GM12874 (cell line): ENCODE data around the gene NCOA5.

ENCODE experiments used
- TF ChIP-seq, protein P1 (sequence below): IDR thresholded peaks from 2 replicates; pipeline ENCODE4 v1.5.1; 2011; ENCODE audit warnings: low read depth, mild to moderate bottlenecking, control low read depth, low read length, moderate library complexity; ENCODE audit not compliant: insufficient read depth

NCOA5 gene

GRCh38 chr20:46123482-46124245, 33.9 kb upstream of the NCOA5 start:
- TF ChIP-seq, protein P1, sequence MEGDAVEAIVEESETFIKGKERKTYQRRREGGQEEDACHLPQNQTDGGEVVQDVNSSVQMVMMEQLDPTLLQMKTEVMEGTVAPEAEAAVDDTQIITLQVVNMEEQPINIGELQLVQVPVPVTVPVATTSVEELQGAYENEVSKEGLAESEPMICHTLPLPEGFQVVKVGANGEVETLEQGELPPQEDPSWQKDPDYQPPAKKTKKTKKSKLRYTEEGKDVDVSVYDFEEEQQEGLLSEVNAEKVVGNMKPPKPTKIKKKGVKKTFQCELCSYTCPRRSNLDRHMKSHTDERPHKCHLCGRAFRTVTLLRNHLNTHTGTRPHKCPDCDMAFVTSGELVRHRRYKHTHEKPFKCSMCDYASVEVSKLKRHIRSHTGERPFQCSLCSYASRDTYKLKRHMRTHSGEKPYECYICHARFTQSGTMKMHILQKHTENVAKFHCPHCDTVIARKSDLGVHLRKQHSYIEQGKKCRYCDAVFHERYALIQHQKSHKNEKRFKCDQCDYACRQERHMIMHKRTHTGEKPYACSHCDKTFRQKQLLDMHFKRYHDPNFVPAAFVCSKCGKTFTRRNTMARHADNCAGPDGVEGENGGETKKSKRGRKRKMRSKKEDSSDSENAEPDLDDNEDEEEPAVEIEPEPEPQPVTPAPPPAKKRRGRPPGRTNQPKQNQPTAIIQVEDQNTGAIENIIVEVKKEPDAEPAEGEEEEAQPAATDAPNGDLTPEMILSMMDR: no peak

DNA sequence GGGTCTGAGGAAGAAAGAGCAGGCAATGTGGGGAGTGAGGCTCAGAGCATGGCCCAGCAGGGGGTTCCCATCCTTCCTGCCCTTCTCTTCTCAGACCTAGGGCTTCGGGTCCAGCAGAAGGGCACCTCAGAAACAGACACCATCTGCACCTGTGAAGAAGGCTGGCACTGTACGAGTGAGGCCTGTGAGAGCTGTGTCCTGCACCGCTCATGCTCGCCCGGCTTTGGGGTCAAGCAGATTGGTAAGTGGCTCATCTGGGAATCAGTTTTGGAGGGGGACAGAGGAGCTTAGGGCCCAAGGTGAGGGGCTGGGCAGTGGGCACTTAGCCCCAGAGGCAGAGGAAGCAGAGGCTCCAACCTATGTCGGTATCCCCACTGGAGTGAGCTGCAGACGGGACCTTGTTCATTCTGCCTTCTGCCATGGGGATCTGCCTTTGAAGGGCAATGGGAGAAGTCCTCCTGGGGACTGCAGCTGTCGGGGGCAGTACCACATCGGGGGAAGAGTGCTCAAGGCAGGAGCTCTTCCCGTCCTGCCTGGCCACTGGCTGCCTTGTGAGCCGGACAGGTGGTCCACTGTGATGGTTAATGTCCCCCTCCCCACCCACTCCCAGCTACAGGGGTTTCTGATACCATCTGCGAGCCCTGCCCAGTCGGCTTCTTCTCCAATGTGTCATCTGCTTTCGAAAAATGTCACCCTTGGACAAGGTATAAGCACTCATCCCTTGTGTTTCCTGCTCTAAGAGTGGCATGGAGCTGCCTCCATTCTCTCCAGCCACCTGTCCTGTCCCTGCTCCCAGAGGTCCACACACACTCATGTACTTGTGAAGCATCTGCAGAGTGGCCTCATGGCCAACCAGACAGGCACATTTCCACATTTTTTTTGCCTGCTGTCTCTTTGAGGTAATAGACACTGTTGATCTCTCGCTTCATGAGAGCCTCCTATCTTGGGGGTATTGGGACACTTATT, 33.0 kb upstream of the NCOA5 start:
- TF ChIP-seq, protein P1: no peak

GRCh38 chr20:46122071-46122470, 32.3 kb upstream of the NCOA5 start:
- TF ChIP-seq, protein P1: no peak

DNA sequence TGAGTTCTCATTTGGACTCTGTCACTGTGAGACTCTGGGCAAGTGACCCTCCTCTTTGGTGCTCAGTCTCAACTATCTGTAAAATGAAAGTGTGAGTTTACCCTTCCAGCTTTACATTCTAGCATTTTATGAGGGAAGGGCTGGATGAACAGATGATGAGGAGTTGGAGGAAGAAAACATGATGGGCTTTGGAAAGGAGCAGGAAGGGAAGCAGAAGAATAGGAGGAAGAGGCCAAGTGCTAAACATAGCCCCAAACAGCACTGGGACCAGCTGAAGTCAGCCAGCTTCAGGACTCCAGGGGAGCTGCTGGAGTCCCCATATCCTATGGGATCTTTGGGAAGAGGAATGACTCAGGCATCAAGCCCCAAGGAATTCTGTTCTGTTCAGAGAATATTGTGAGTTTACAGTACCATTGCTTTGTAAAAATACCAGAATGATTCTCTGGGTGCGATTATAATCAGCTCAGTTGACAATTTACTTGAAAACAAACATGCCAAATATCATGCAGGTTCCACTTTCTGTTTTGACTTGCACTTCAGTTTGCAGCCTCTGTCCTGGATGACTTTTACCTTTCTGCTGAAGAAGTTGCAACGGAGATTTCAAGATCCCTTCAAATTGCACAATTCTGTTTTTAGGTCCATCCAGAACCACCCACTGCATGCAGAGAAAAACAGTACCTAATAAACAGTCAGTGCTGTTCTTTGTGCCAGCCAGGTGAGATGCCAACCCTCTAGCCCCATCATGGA, 31.6 kb upstream of the NCOA5 start:
- TF ChIP-seq, protein P1: no peak

DNA sequence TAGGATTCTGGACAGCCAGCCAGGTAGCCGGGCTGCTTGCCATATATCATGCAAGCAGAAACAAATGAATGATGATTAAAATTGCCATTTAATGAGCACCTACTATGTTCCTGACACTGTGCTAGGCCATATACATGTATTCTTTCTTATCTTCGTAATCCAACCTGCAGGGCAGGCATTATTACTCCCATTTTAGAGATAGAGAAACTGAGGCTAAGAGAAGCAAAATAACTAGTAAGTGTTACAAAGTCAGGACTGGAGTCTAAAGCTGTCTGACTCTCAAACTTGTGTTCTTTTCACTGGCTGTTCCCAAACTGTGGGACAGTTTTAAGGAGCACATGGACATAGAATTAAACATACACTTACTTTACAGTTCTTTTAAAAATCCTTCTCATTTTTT, 30.4 kb upstream of the NCOA5 start:
- TF ChIP-seq, protein P1: no peak

DNA sequence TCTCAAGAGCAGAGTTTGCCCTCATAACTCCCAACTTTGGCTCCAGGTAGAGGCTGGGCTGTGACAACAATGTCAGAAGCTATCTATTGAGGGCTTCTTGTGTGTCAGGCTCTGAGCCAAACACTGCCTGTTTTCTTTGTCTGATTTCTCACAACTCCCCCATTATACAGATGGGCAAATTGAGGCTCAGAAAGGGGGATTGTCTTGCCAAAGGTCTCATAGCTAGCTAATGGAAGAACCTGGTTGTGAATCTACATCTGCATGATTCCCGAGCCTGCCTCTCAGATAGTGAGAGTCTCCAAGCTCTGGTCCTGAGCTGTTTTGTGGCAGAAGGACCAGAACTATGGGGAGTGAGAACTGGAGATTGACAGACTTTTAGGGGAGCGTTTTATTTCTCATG, 29.8 kb upstream of the NCOA5 start:
- TF ChIP-seq, protein P1: no peak

DNA sequence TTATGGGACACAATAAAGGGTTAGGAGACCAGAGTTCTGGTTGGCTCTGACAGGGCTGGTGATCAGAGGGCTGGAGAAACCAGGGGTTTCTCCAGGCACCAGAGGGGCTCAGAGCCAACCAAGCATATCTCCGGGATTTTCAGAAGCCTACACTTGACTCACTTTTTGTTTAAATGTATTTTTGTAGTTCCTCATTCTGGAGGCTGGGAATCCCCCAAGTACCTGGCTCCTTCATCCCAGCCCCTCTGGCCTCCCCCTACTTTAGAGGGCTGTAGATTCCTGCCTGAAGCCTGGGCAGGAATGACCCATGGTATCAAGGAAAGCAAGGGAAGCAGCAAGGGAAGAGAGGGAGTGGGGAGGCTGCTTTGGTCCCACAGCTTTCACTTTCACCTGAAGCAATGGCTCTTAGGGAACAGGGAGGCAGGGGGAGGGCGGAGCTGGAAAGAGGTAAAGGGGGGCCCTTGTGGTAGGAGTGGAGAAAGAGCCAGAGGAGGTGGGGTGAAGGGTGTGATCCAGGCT, 29.3 kb upstream of the NCOA5 start:
- TF ChIP-seq, protein P1: no peak
